ENCODE data around the gene STPG3. TPM values are rescaled to one million over a fixed set of nuclear protein-coding genes. Genes with fewer than 3 reads are reported as not detected.
A peak's percentile ranks its signal among the peaks of the same experiment; 100 is the strongest.

STPG3 gene
- total and polyA plus RNA-seq, 9 of the 15 experiments (the other 6 are each of a cell fraction or from before 2014, with no cell fraction given) = not detected

GRCh38 chr9:137220317-137221094 lies 30.6 kb upstream of the STPG3 start:
- intact Hi-C loops (cut with micrococcal nuclease) = no loop called here
- no peak for TF ChIP-seq ZNF586 (CRISPR knock-in tag; conservative IDR thresholded peaks at IDR 0.05)
- no peak for TF ChIP-seq RFX1 (IDR thresholded peaks at IDR 0.05)
- 0 out of 2 replicates have a peak, but pooled peaks have one; percentile 14 for TF ChIP-seq ZBTB7A (IDR thresholded peaks at IDR 0.05; ENCODE audit: borderline replicate concordance, control insufficient read depth, low read depth, low read length)
- TF ChIP-seq POLR2G (IDR thresholded peaks at IDR 0.05; ENCODE audit: low read depth, low read length) = peak; percentile 71
- no peak for TF ChIP-seq CHD2 (IDR thresholded peaks at IDR 0.05; ENCODE audit: low read depth, low read length)
- TF ChIP-seq RBFOX2 (IDR thresholded peaks at IDR 0.05; ENCODE audit: low read depth, low read length) = peak; percentile 39; the same call in 1 of the 2 replicates
- no peak for TF ChIP-seq TRIM28 (IDR thresholded peaks at IDR 0.05)
- no peak for TF ChIP-seq BHLHE40 (IDR thresholded peaks at IDR 0.05; ENCODE audit: low read length)
- no peak for TF ChIP-seq SRSF1 (IDR thresholded peaks at IDR 0.05; ENCODE audit: low read depth, low read length)
- no peak for TF ChIP-seq KAT8 (IDR thresholded peaks at IDR 0.05; ENCODE audit: low read depth)
- TF ChIP-seq CEBPZ (IDR thresholded peaks at IDR 0.05; ENCODE audit: borderline replicate concordance, low read depth, low read length) = no peak
- no peak for TF ChIP-seq TFE3 (CRISPR knock-in tag; IDR thresholded peaks at IDR 0.05)
- TF ChIP-seq HNRNPH1 (optimal IDR thresholded peaks at IDR 0.05; ENCODE audit: low read depth, low read length) = no peak
- no peak for TF ChIP-seq ZNF408 (CRISPR knock-in tag; IDR thresholded peaks at IDR 0.05; ENCODE audit: low read depth)
- no peak for TF ChIP-seq HEY1 (CRISPR knock-in tag; IDR thresholded peaks at IDR 0.05; ENCODE audit: borderline replicate concordance)

More at GRCh38 chr9:137220317-137221094, 30.6 kb upstream of the STPG3 start:
- Histone ChIP-seq H3K27me3 (ENCODE audit: control insufficient read depth in 2 of 2, insufficient read depth in 2 of 2, low read length in 2 of 2) (no peaks in the 10 kb centered on the region), H3K27ac (ENCODE audit: extremely low read depth, low read depth, low read length) (no peak overlapping the region), H3K9me1 (ENCODE audit: control insufficient read depth, insufficient read depth, low read length) (no peaks in the 10 kb centered on the region), H4K20me1 (replicated peaks; ENCODE audit: control insufficient read depth, insufficient read depth, low read length) (no peaks in the 10 kb centered on the region), H3K4me1 (replicated peaks in 1 of 2; ENCODE audit: control insufficient read depth in 2 of 2, insufficient read depth in 2 of 2, low read length in 2 of 2) (peaks cover 34 to 93% of the 10 kb centered on the region in 2 experiments), H2AFZ (ENCODE audit: low read depth, low read length) (no peak overlapping the region), H3K4me2 (ENCODE audit: insufficient read depth, low read length) (no peak overlapping the region), H3K9me3 (replicated peaks; ENCODE audit: control insufficient read depth, insufficient read depth, low read depth, low read length) (no peaks in the 10 kb centered on the region), H3K9ac (ENCODE audit: insufficient read depth in 1 of 2, low read depth in 2 of 2, low read length in 2 of 2) (peak overlapping the region in 1 of 2 experiments; percentile 77; a peak in 1 of 4 replicates), H3K36me3 (ENCODE audit: control insufficient read depth, insufficient read depth, low read length) (peaks cover 16% of the 10 kb centered on the region; the same call in 1 of the 3 replicates), H3K4me3 (no peak overlapping the region), H3K79me2 (ENCODE audit: control insufficient read depth, insufficient read depth, low read length) (peaks cover 18% of the 10 kb centered on the region; the same call in 2 of the 3 replicates)
- in situ Hi-C loops (cut with MboI) = no loop called here
- ChIA-PET CTCF (ENCODE audit: low intra/inter-chr PET ratio) (no interaction called here), POLR2A (interaction anchor here (0.9 to 2.1 kb wide), 5 partner anchors 12 to 32 kb away, joined by 3 to 6 read pairs (median 4); partner anchors contain the start of genes ANAPC2, SSNA1 and TUBB4B)
- BruUV-seq (replicated peaks) = no TSS peak
- FAIRE-seq (no peak), DNase-seq (ENCODE audit: extremely low read depth in 1 of 4, low spot score in 3 of 4) (no peak), ATAC-seq (no peak)
- 89% methylated on average over 43 of the region's 52 CpGs for WGBS (ENCODE audit: insufficient coverage, low coverage, missing lambda C conversion rate)
